Measurements from ENCODE around the gene FTO.

FTO gene

GRCh38 chr16:53784291-53784690, 80.3 kb downstream of the FTO start:
- peak; percentile 69 for DNase-seq (ENCODE audit: low spot score)

- DNase-seq (ENCODE audit: low spot score) = peak; percentile 50
These were observed 81.1 kb downstream of the FTO start for GRCh38 chr16:53785044-53785443.

- DNase-seq (ENCODE audit: low spot score) = no peak
These were observed 82.0 kb downstream of the FTO start for GRCh38 chr16:53785916-53786315.

- DNase-seq (ENCODE audit: low spot score) = no peak
These were observed 83.5 kb downstream of the FTO start for GRCh38 chr16:53787423-53787822.

GRCh38 chr16:53789137-53789536, 85.2 kb downstream of the FTO start:
- DNase-seq (ENCODE audit: low spot score) = peak; percentile 78

- peak; percentile 39 for DNase-seq (ENCODE audit: low spot score)
These were observed 88.4 kb downstream of the FTO start for GRCh38 chr16:53792161-53792951.

GRCh38 chr16:53803451-53803850, 99.5 kb downstream of the FTO start:
- DNase-seq (ENCODE audit: low spot score) = no peak

- DNase-seq (ENCODE audit: low spot score) = no peak
These were observed 100.0 kb downstream of the FTO start for GRCh38 chr16:53803998-53804397.

GRCh38 chr16:53804467-53804866, 100.5 kb downstream of the FTO start:
- DNase-seq (ENCODE audit: low spot score) = no peak

- peak; percentile 5 for DNase-seq (ENCODE audit: low spot score)
These were observed 101.2 kb downstream of the FTO start for GRCh38 chr16:53805113-53805512.

- no peak for DNase-seq (ENCODE audit: low spot score)
These were observed 101.8 kb downstream of the FTO start for GRCh38 chr16:53805752-53806151.

GRCh38 chr16:53809088-53809932, 105.4 kb downstream of the FTO start:
- DNase-seq (ENCODE audit: low spot score) = peak; percentile 23

GRCh38 chr16:53812914-53813313, 109.0 kb downstream of the FTO start:
- DNase-seq (ENCODE audit: low spot score) = no peak

GRCh38 chr16:53814801-53815200, 110.8 kb downstream of the FTO start:
- no peak for DNase-seq (ENCODE audit: low spot score)

GRCh38 chr16:53816211-53816836, 112.4 kb downstream of the FTO start:
- DNase-seq (ENCODE audit: low spot score) = no peak

GRCh38 chr16:53817117-53817755, 113.3 kb downstream of the FTO start:
- DNase-seq (ENCODE audit: low spot score) = peak; percentile 81

- DNase-seq (ENCODE audit: low spot score) = no peak
These were observed 114.0 kb downstream of the FTO start for GRCh38 chr16:53817812-53818550.

GRCh38 chr16:53821487-53821886, 117.5 kb downstream of the FTO start:
- peak; percentile 80 for DNase-seq (ENCODE audit: low spot score)

- DNase-seq (ENCODE audit: low spot score) = peak; percentile 80
These were observed 118.1 kb downstream of the FTO start for GRCh38 chr16:53821957-53822625.

GRCh38 chr16:53822936-53823529, 119.1 kb downstream of the FTO start:
- peak; percentile 34 for DNase-seq (ENCODE audit: low spot score)

GRCh38 chr16:53826658-53827057, 122.7 kb downstream of the FTO start:
- DNase-seq (ENCODE audit: low spot score) = no peak

All from kidney tubule cell (primary cell).